ENCODE data around the gene KRTAP20-4. TPM values are rescaled to one million over a fixed set of nuclear protein-coding genes. Genes with fewer than 3 reads are reported as not detected.

KRTAP20-4 gene
- total RNA-seq, 2 donors from 2014 or later: not detected

DNA sequence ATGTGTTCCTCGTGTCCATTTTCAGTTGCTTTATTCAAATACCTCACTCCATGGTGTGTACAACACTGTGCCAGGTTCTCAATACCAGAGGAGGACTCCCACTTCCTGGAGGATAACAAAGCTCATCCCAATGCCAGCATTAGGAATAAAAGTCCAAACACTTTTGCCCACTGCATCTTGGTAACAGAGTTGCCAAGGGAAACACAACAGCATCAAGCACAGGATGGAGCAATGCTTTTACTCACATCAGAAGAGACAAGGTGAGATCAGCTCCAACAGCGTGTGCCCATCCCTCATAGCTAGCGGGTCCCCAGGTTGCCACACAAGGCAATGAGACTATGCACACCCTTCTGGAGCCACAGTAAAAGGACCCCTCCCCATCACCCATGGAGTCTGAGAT, 2.9 kb downstream of the KRTAP20-4 start:
- no peak for ATAC-seq (replicated peaks)

GRCh38 chr21:30625449-30626165, 5.2 kb downstream of the KRTAP20-4 start:
- Mint-ChIP-seq H3K9me3 (no peaks in the 10 kb centered on the region), H3K27ac (no peak overlapping the region), H3K4me1 (no peaks in the 10 kb centered on the region), H3K4me3 (no peak overlapping the region), H3K36me3 (ENCODE audit: low read depth) (no peaks in the 10 kb centered on the region), H3K27me3 (no peaks in the 10 kb centered on the region)
- no peak for ATAC-seq (replicated peaks)

More for the DNA sequence above, 2.9 kb downstream of the KRTAP20-4 start:
- Mint-ChIP-seq H3K9me3 (no peaks in the 10 kb centered on the region), H3K4me3 (no peak overlapping the region), H3K27me3 (no peaks in the 10 kb centered on the region), H3K4me1 (no peaks in the 10 kb centered on the region), H3K27ac (no peak overlapping the region), H3K36me3 (ENCODE audit: low read depth) (no peaks in the 10 kb centered on the region)

DNA sequence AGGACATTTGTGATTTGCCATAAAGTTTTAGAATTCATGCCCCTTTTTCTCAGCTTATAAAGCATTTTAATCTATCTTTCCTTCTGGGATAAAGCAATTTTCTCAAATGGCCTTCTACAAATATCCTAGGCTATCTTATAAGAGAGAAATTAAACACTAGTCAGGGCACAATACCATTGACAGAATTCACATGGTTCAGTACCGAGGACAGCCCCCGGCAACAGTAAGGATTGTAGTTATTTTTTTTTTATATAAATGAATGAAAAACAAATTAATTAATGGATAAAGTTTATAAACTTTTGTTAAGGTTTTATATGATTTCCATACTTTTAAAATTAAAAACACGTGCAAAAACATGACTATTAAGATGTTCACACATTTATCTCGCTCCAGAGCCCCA, 7.7 kb downstream of the KRTAP20-4 start:
- H3K27ac Mint-ChIP-seq: no peak overlapping the region
- H3K9me3 Mint-ChIP-seq: peaks cover 6% of the 10 kb centered on the region
- H3K4me1 Mint-ChIP-seq: no peaks in the 10 kb centered on the region
- H3K4me3 Mint-ChIP-seq: no peak overlapping the region
- H3K27me3 Mint-ChIP-seq: no peaks in the 10 kb centered on the region
- ATAC-seq (replicated peaks): no peak
- no peaks in the 10 kb centered on the region for H3K36me3 Mint-ChIP-seq (ENCODE audit: low read depth)

DNA sequence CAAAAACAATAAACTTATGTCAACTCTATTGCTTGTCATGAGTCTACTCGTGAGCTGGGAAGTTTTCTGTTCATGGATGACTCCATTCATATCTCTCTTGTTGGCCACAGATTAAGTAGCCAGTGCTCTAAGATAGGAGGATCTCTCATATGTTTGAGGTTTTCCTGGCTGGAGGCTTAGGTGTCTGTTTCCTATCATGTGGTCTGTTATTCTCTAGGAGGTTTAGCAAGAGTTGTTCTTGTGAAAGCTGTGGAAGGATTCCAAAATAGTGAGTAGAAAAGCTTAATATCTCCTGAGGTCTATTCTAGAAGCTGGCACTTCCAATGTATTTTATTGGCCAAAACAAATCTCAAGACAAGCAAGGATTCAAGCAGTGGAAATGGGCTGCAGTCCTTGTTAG, 8.8 kb downstream of the KRTAP20-4 start:
- H3K36me3 Mint-ChIP-seq (ENCODE audit: low read depth): no peaks in the 10 kb centered on the region
- ATAC-seq (replicated peaks): no peak
- no peak overlapping the region for H3K27ac Mint-ChIP-seq
- H3K27me3 Mint-ChIP-seq: no peaks in the 10 kb centered on the region
- no peak overlapping the region for H3K4me3 Mint-ChIP-seq
- H3K9me3 Mint-ChIP-seq: peaks cover 6% of the 10 kb centered on the region
- H3K4me1 Mint-ChIP-seq: no peaks in the 10 kb centered on the region

- Mint-ChIP-seq H3K4me3 (no peak within 1 kb of the TSS), H3K9me3 (peaks cover 6% of the 10 kb centered on the region), H3K27me3 (no peaks in the 10 kb centered on the region), H3K4me1 (no peaks in the 10 kb centered on the region), H3K27ac (no peak within 1 kb of the TSS), H3K36me3 (ENCODE audit: low read depth) (no peaks in the 10 kb centered on the region)
- ATAC-seq (replicated peaks): no peak
These were observed 14.5 kb downstream of the KRTAP20-4 start, which contains the start of gene KRTAP20-2 for GRCh38 chr21:30634906-30635305. KRTAP20-2 (plus strand) TSS chr21:30635206; CDS start chr21:30635264, 58 bp downstream.

DNA sequence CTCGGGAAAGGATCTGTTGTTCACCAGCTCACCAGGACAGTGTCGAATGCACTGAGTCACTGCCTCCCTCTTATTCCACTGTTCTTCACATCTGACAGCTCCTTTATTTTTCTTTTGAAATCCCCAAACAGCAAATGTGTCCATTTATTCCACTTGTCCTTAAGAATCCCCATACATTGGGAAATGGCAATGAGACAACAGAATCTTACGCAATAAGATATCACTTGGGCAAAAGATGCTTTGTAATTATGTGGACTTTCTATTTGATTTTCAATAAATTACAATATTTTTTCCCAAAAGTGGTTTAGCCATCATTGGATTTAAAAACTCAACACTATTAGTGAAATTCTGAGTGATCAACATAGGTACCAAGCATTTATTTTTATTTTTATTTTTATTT, 18.3 kb downstream of the KRTAP20-4 start:
- Mint-ChIP-seq H3K27me3 (no peaks in the 10 kb centered on the region), H3K4me3 (no peak overlapping the region), H3K27ac (no peak overlapping the region)

GRCh38 chr21:30642564-30642963, 22.1 kb downstream of the KRTAP20-4 start, which contains the start of gene KRTAP20-3:
KRTAP20-3 (plus strand) TSS chr21:30642864.
- Mint-ChIP-seq H3K36me3 (ENCODE audit: low read depth) (no peaks in the 10 kb centered on the region), H3K4me1 (no peaks in the 10 kb centered on the region), H3K27ac (no peak within 1 kb of the TSS), H3K4me3 (no peak within 1 kb of the TSS), H3K27me3 (peaks cover 7% of the 10 kb centered on the region), H3K9me3 (peaks cover 4% of the 10 kb centered on the region)
- ATAC-seq (replicated peaks): no peak

More for the DNA sequence above, 18.3 kb downstream of the KRTAP20-4 start:
- Mint-ChIP-seq H3K36me3 (ENCODE audit: low read depth) (no peaks in the 10 kb centered on the region), H3K9me3 (no peaks in the 10 kb centered on the region), H3K4me1 (no peaks in the 10 kb centered on the region)
- no peak for ATAC-seq (replicated peaks)

- no peaks in the 10 kb centered on the region for H3K36me3 Mint-ChIP-seq (ENCODE audit: low read depth)
- peaks cover 13% of the 10 kb centered on the region for H3K27me3 Mint-ChIP-seq
- ATAC-seq (replicated peaks): no peak
- H3K4me1 Mint-ChIP-seq: no peaks in the 10 kb centered on the region
- H3K9me3 Mint-ChIP-seq: peaks cover 4% of the 10 kb centered on the region
- H3K4me3 Mint-ChIP-seq: no peak overlapping the region
- H3K27ac Mint-ChIP-seq: no peak overlapping the region
These were observed 26.5 kb downstream of the KRTAP20-4 start for GRCh38 chr21:30646904-30647414.

DNA sequence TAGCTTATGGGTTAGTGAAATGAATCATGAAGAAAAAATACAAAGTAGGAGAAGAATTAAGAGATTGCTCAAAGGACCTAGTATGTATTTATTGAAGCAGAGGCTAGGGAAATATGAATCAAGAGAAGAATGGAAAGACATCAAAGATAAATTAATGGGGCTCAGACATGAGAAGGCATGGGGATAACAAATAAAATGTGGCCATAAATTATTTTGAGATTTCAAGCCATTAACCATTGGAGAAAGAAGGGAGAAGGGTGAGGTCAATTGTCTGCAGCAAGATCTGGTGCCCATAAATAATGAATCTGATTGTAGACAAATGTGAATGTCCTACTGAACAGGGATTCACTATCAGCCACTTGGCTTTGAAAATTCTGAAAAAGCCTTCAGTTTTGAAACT, 32.5 kb downstream of the KRTAP20-4 start:
- Mint-ChIP-seq H3K27me3 (peaks cover 6% of the 10 kb centered on the region), H3K36me3 (ENCODE audit: low read depth) (no peaks in the 10 kb centered on the region), H3K27ac (no peak overlapping the region), H3K9me3 (no peaks in the 10 kb centered on the region), H3K4me3 (no peak overlapping the region), H3K4me1 (no peaks in the 10 kb centered on the region)
- no peak for ATAC-seq (replicated peaks)

DNA sequence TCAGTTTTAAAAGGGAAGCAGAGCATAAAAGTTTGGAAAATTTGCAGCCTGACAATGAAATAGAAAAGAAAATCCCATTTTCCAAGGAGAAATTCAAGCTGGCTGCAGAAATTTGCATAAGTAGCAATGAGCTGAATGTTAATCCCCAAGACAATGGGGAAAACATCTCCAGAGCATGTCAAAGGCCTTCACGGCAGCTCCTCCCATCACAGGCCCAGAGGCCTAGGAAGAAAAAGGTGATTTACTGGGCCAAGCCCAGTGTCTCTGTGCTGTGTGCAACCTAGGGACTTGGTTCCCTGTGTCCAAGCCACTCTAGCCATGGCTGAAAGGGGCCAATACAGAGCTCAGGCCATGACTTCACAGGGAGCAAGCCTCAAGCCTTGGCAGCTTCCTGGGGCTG, 48.3 kb downstream of the KRTAP20-4 start:
- no peak for ATAC-seq (replicated peaks)
- Mint-ChIP-seq H3K9me3 (peaks cover 7% of the 10 kb centered on the region), H3K27ac (no peak overlapping the region), H3K4me1 (no peaks in the 10 kb centered on the region), H3K4me3 (no peak overlapping the region), H3K27me3 (peaks cover 6% of the 10 kb centered on the region), H3K36me3 (ENCODE audit: low read depth) (no peaks in the 10 kb centered on the region)

Other genes with a start within 250 kb of the KRTAP20-4 start
- not detected for gene KRTAP13-2, start 248.4 kb upstream of the KRTAP20-4 start, total RNA-seq
- gene KRTAP13-1, start 224.6 kb upstream of the KRTAP20-4 start, total RNA-seq: not detected
- gene KRTAP13-3, start 194.7 kb upstream of the KRTAP20-4 start, total RNA-seq: not detected
- not detected for gene KRTAP13-4, start 190.4 kb upstream of the KRTAP20-4 start, total RNA-seq
- not detected for gene KRTAP15-1, start 180.4 kb upstream of the KRTAP20-4 start, total RNA-seq
- gene KRTAP19-1, start 140.3 kb upstream of the KRTAP20-4 start, total RNA-seq: not detected
- gene KRTAP19-2, start 133.2 kb upstream of the KRTAP20-4 start, total RNA-seq: not detected
- gene KRTAP19-3, start 128.6 kb upstream of the KRTAP20-4 start, total RNA-seq: not detected
- gene KRTAP19-4, start 123.5 kb upstream of the KRTAP20-4 start, total RNA-seq: not detected
- not detected for gene KRTAP19-5, start 118.5 kb upstream of the KRTAP20-4 start, total RNA-seq
- not detected for gene KRTAP19-6, start 78.8 kb upstream of the KRTAP20-4 start, total RNA-seq
- not detected for gene KRTAP19-7, start 59.3 kb upstream of the KRTAP20-4 start, total RNA-seq
- not detected for gene KRTAP22-2, start 30.2 kb upstream of the KRTAP20-4 start, total RNA-seq
- gene KRTAP6-3, start 28.2 kb upstream of the KRTAP20-4 start, total RNA-seq: not detected
- not detected for gene KRTAP6-2, start 21.7 kb upstream of the KRTAP20-4 start, total RNA-seq
- not detected for gene KRTAP22-1, start 19.5 kb upstream of the KRTAP20-4 start, total RNA-seq
- not detected for gene KRTAP6-1, start 6.7 kb upstream of the KRTAP20-4 start, total RNA-seq
- not detected for gene KRTAP20-1, start 4.2 kb upstream of the KRTAP20-4 start, total RNA-seq
- not detected for gene KRTAP20-2, start 14.6 kb downstream of the KRTAP20-4 start, total RNA-seq
- gene KRTAP20-3, start 22.2 kb downstream of the KRTAP20-4 start, total RNA-seq: not detected
- gene KRTAP21-3, start 98.2 kb downstream of the KRTAP20-4 start, total RNA-seq: not detected
- gene KRTAP21-2, start 126.6 kb downstream of the KRTAP20-4 start, total RNA-seq: not detected
- not detected for gene KRTAP21-1, start 134.8 kb downstream of the KRTAP20-4 start, total RNA-seq
- gene KRTAP8-1, start 192.6 kb downstream of the KRTAP20-4 start, total RNA-seq: not detected
- gene KRTAP7-1, start 209.1 kb downstream of the KRTAP20-4 start, total RNA-seq: not detected